HCT116 (cell line): ENCODE measurements around the gene FAM114A1. TPM values are rescaled to one million over a fixed set of nuclear protein-coding genes. Genes with fewer than 3 reads are reported as not detected.

Experiments
- ATAC-seq: fragments of 200-7000 bp; cut with Tn5 transposase; 2 replicates; pipeline ENCODE4 v1.9.1; 2020; ENCODE audit warnings: mild to moderate bottlenecking, moderate library complexity
- BruUV-seq: library from RNA; stranded (reverse); fragments of 400-500 nt; replicated peaks from 2 replicates; lab custom pipeline; 2021; lab: Mats Ljungman, UMichigan
- CTCF ChIA-PET: fragments of 300-600 bp; sonication (Branson Sonifier 250); formaldehyde crosslinking; loops from one replicate; lab custom pipeline; 2021; ENCODE audit warnings: antibody characterized with exemption; lab: Charles Lee
- POLR2A ChIA-PET: fragments of 300-600, 350-600 bp; sonication (Branson Sonifier 250); formaldehyde crosslinking; loops from one replicate; lab custom pipeline; 2021; ENCODE audit warnings: antibody characterized with exemption; lab: Charles Lee
- RAD21 ChIA-PET, 2 experiments: fragments of 300-600 bp; sonication (Branson Sonifier 250); formaldehyde crosslinking; loops; one replicate each; lab custom pipeline; 2023; ENCODE audit warnings: low total read pairs in 2 of 2; ENCODE audit not compliant: uncharacterized antibody in 2 of 2, unreplicated experiment in 2 of 2, low non-redundant PET in 1 of 2; lab: Charles Lee
- DNase-seq: peaks from one replicate; pipeline ENCODE4 v3.0.0-alpha.2; 2010; ENCODE audit warnings: low read depth, low spot score
- H2AFZ ChIP-seq: fragments of 200-600 bp; shearing (Covaris generic), sonication (generic); 2 replicates; pipeline ENCODE4 v1.6.1; 2017; ENCODE audit warnings: low read depth, mixed run types, mixed read lengths, antibody characterized with exemption, low read length; ENCODE audit not compliant: poor library complexity, severe bottlenecking
- H3K27ac ChIP-seq: 2 replicates; pipeline ENCODE4 v1.5.1; 2012; ENCODE audit warnings: low read depth, low read length
- H3K27me3 ChIP-seq: fragments of 200-600 bp; sonication (generic); 2 replicates; pipeline ENCODE4 v1.6.1; 2016; ENCODE audit warnings: mixed run types, low read length, mixed read lengths; ENCODE audit not compliant: insufficient read depth
- H3K36me3 ChIP-seq, 2 experiments: fragments of 200-500 bp in 1 of 2; fragments of 200-600 bp in 1 of 2; sonication (Bioruptor generic) in 1 of 2; sonication (generic) in 1 of 2; 2 replicates each; pipeline versions ENCODE4 v1.5.1 to v1.6.1; 2014 to 2016; ENCODE audit warnings: low read length in 2 of 2, inconsistent platforms in 1 of 2, mixed read lengths in 1 of 2, mixed run types in 1 of 2; ENCODE audit not compliant: insufficient read depth in 2 of 2, control insufficient read depth in 1 of 2
- H3K4me1 ChIP-seq, 2 experiments: fragments of 200-600 bp in 1 of 2; sonication (generic) in 1 of 2; 2 replicates each; pipeline versions ENCODE4 v1.5.1 to v1.6.1; 2012 to 2017; ENCODE audit warnings: low read length in 2 of 2, inconsistent platforms in 1 of 2, mild to moderate bottlenecking in 1 of 2, mixed read lengths in 1 of 2, mixed run types in 1 of 2, moderate library complexity in 1 of 2; ENCODE audit not compliant: insufficient read depth in 2 of 2, control insufficient read depth in 1 of 2
- H3K4me2 ChIP-seq: fragments of 200-600 bp; sonication (generic); 2 replicates; pipeline ENCODE4 v1.6.1; 2017; ENCODE audit warnings: mixed run types, low read length, mixed read lengths
- H3K4me3 ChIP-seq, 2 experiments: fragments of 200-600 bp in 1 of 2; sonication (generic) in 1 of 2; replicated peaks in 1 of 2; 2 replicates each; pipeline ENCODE4 v1.5.1; 2011 to 2016; ENCODE audit warnings: low read length in 2 of 2, control low read depth in 1 of 2, low read depth in 1 of 2, mild to moderate bottlenecking in 1 of 2, mixed read lengths in 1 of 2, mixed run types in 1 of 2
- H3K79me2 ChIP-seq: fragments of 200-600 bp; sonication (generic); 2 replicates; pipeline ENCODE4 v1.6.1; 2017; ENCODE audit warnings: mild to moderate bottlenecking, mixed run types, low read length, moderate library complexity, mixed read lengths; ENCODE audit not compliant: insufficient read depth
- H3K9ac ChIP-seq: fragments of 200-600 bp; sonication (generic); 2 replicates; pipeline ENCODE4 v1.6.1; 2016; ENCODE audit warnings: low read length, mixed read lengths
- H3K9me2 ChIP-seq: fragments of 200-600 bp; sonication (generic), shearing (Covaris generic); 2 replicates; pipeline ENCODE4 v1.6.1; 2017; ENCODE audit warnings: mixed run types, mild to moderate bottlenecking, moderate library complexity; ENCODE audit not compliant: insufficient read depth
- H3K9me3 ChIP-seq, 2 experiments: fragments of 200-500 bp in 1 of 2; fragments of 200-600 bp in 1 of 2; sonication (Bioruptor generic) in 1 of 2; sonication (generic) in 1 of 2; 2 replicates each; pipeline ENCODE4 v1.6.1; 2014 to 2017; ENCODE audit warnings: low read length in 2 of 2, mixed read lengths in 2 of 2, inconsistent platforms in 1 of 2, low read depth in 1 of 2, mild to moderate bottlenecking in 1 of 2, mixed run types in 1 of 2, moderate library complexity in 1 of 2; ENCODE audit not compliant: control insufficient read depth in 1 of 2, insufficient read depth in 1 of 2
- H4K20me1 ChIP-seq: fragments of 200-600 bp; sonication (generic), shearing (Covaris generic); 2 replicates; pipeline ENCODE4 v1.6.1; 2017; ENCODE audit warnings: mixed run types, mild to moderate bottlenecking, moderate library complexity; ENCODE audit not compliant: insufficient read depth
- CBX3 ChIP-seq: IDR thresholded peaks from 2 replicates; pipeline ENCODE4 v1.6.1; 2012; ENCODE audit warnings: low read depth
- CEBPB ChIP-seq: IDR thresholded peaks from 2 replicates; pipeline ENCODE4 v1.6.1; 2012; ENCODE audit warnings: low read depth
- EGR1 ChIP-seq: IDR thresholded peaks from 2 replicates; pipeline ENCODE4 v1.6.1; 2012; ENCODE audit warnings: low read depth
- EZH2 ChIP-seq: fragments of 200-600 bp; sonication (generic); IDR thresholded peaks from 2 replicates; pipeline ENCODE4 v1.6.1; 2017; ENCODE audit warnings: antibody characterized with exemption, mixed run types
- EZH2phosphoT487 ChIP-seq: fragments of 200-600 bp; IDR thresholded peaks from 2 replicates; pipeline ENCODE4 v1.6.1; 2018; ENCODE audit warnings: antibody characterized with exemption, borderline replicate concordance
- FOSL1 ChIP-seq: IDR thresholded peaks from 2 replicates; pipeline ENCODE4 v1.6.1; 2012; ENCODE audit warnings: low read depth
- POLR2AphosphoS5 ChIP-seq: IDR thresholded peaks from 2 replicates; pipeline ENCODE4 v1.6.1; 2011; ENCODE audit warnings: mild to moderate bottlenecking, low read depth, low read length, moderate library complexity
- REST ChIP-seq: IDR thresholded peaks from 2 replicates; pipeline ENCODE4 v1.6.1; 2012; ENCODE audit warnings: low read depth
- SIN3A ChIP-seq: IDR thresholded peaks from 2 replicates; pipeline ENCODE4 v1.6.1; 2012; ENCODE audit warnings: low read depth
- SP1 ChIP-seq: IDR thresholded peaks from 2 replicates; pipeline ENCODE4 v1.6.1; 2012; ENCODE audit warnings: low read depth
- SRF ChIP-seq: IDR thresholded peaks from 2 replicates; pipeline ENCODE4 v1.6.1; 2012; ENCODE audit warnings: low read depth
- ZFX ChIP-seq: fragments of 450-650 bp; IDR thresholded peaks from 2 replicates; pipeline ENCODE4 v1.6.1; 2017
- ZNF274 ChIP-seq: fragments of 200-500 bp; sonication (Bioruptor generic); IDR thresholded peaks from 2 replicates; pipeline ENCODE4 v1.6.1; 2014; ENCODE audit warnings: mild to moderate bottlenecking, low read depth, low read length, inconsistent platforms
- intact Hi-C: fragments of 100-400 bp; cut with micrococcal nuclease; formaldehyde crosslinking; loops from 2 replicates; pipeline ENCODE4 v1.10.0; 2022
- total RNA-seq: library from RNA; stranded (reverse); gene quantifications from one replicate; pipeline ENCODE4 v1.2.1, GENCODE V29; 2021; ENCODE audit not compliant: unreplicated experiment
- TF ChIP-seq, protein P1 (sequence below), 3 experiments: fragments of 200-600 bp in 1 of 3; sonication (generic) in 1 of 3; IDR thresholded peaks in 2 of 3; conservative IDR thresholded peaks in 1 of 3; 2 replicates each; pipeline ENCODE4 v1.5.1; 2012 to 2017; ENCODE audit warnings: low read depth in 2 of 3, low read length in 2 of 3, antibody characterized with exemption in 1 of 3, borderline replicate concordance in 1 of 3, control low read depth in 1 of 3, mild to moderate bottlenecking in 1 of 3, mixed read lengths in 1 of 3, mixed run types in 1 of 3, moderate library complexity in 1 of 3; ENCODE audit not compliant: insufficient read depth in 1 of 3
- TF ChIP-seq, protein P2 (sequence below): IDR thresholded peaks from 2 replicates; pipeline ENCODE4 v1.6.1; 2012
- TF ChIP-seq, protein P3 (sequence below): IDR thresholded peaks from 2 replicates; pipeline ENCODE4 v1.6.1; 2011; ENCODE audit warnings: mild to moderate bottlenecking, low read length, moderate library complexity; ENCODE audit not compliant: insufficient replicate concordance; ENCODE audit errors: extremely low read depth

FAM114A1 gene
- total RNA-seq, 1 experiment from 2014 or later, result 35.6 TPM

DNA sequence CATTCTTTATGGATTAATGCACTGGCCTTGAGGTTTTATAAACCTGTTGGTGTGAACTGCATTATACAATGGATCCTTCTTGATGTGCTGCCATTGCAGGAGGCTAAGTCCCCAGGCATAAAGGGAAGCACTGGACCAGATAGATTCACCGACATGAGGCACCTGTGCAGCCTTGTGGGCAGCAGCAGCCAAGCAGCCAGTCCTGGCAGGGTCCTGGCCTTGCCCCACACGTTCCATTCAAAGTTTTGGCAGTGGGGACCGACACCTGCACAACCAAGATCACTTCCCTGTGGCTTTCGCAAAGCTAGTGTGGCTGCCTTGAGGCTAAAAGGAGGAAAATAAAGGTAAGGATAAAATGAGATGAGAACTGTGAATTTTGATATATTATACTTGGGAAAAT is 111.5 kb downstream of the FAM114A1 start:
- Histone ChIP-seq H2AFZ (no peak overlapping the region), H3K4me1 (no peaks in the 10 kb centered on the region), H4K20me1 (no peaks in the 10 kb centered on the region), H3K4me2 (no peak overlapping the region), H3K36me3 (no peaks in the 10 kb centered on the region), H3K9me2 (no peaks in the 10 kb centered on the region), H3K9me3 (no peaks in the 10 kb centered on the region), H3K27me3 (no peaks in the 10 kb centered on the region), H3K9ac (no peak overlapping the region), H3K4me3 (no peak overlapping the region), H3K79me2 (no peaks in the 10 kb centered on the region), H3K27ac (no peak overlapping the region)
- ATAC-seq (no peak), DNase-seq (no peak)
- intact Hi-C loops, result no loop called here
- no TSS peak for BruUV-seq
- TF ChIP-seq EGR1 (no peak), CEBPB (no peak), REST (no peak), ZNF274 (no peak), SRF (no peak), EZH2phosphoT487 (no peak), EZH2 (no peak), SIN3A (no peak), SP1 (no peak), CBX3 (no peak), POLR2AphosphoS5 (no peak), ZFX (no peak), FOSL1 (no peak)
- TF ChIP-seq, protein P1, sequence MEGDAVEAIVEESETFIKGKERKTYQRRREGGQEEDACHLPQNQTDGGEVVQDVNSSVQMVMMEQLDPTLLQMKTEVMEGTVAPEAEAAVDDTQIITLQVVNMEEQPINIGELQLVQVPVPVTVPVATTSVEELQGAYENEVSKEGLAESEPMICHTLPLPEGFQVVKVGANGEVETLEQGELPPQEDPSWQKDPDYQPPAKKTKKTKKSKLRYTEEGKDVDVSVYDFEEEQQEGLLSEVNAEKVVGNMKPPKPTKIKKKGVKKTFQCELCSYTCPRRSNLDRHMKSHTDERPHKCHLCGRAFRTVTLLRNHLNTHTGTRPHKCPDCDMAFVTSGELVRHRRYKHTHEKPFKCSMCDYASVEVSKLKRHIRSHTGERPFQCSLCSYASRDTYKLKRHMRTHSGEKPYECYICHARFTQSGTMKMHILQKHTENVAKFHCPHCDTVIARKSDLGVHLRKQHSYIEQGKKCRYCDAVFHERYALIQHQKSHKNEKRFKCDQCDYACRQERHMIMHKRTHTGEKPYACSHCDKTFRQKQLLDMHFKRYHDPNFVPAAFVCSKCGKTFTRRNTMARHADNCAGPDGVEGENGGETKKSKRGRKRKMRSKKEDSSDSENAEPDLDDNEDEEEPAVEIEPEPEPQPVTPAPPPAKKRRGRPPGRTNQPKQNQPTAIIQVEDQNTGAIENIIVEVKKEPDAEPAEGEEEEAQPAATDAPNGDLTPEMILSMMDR (IDR thresholded peaks at IDR 0.05 in 2 of 3, conservative IDR thresholded peaks at IDR 0.05 in 1 of 3; ENCODE audit: borderline replicate concordance in 1 of 3, insufficient read depth in 1 of 3, low read depth in 2 of 3, low read length in 2 of 3), result no peak
- TF ChIP-seq, protein P2, sequence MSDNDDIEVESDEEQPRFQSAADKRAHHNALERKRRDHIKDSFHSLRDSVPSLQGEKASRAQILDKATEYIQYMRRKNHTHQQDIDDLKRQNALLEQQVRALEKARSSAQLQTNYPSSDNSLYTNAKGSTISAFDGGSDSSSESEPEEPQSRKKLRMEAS, result no peak
- TF ChIP-seq, protein P3, sequence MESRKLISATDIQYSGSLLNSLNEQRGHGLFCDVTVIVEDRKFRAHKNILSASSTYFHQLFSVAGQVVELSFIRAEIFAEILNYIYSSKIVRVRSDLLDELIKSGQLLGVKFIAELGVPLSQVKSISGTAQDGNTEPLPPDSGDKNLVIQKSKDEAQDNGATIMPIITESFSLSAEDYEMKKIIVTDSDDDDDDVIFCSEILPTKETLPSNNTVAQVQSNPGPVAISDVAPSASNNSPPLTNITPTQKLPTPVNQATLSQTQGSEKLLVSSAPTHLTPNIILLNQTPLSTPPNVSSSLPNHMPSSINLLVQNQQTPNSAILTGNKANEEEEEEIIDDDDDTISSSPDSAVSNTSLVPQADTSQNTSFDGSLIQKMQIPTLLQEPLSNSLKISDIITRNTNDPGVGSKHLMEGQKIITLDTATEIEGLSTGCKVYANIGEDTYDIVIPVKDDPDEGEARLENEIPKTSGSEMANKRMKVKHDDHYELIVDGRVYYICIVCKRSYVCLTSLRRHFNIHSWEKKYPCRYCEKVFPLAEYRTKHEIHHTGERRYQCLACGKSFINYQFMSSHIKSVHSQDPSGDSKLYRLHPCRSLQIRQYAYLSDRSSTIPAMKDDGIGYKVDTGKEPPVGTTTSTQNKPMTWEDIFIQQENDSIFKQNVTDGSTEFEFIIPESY, result no peak
- RAD21 ChIA-PET, result no interaction called here
- POLR2A ChIA-PET, result no interaction called here
- CTCF ChIA-PET, result no interaction called here
